HG03135 (cell line): Measurements from ENCODE around the gene NIPAL3.
"Not testable (repeated sequence)": the region's sequence is repeated elsewhere in the genome, so short reads cannot be mapped to it uniquely, and the experiment has no call there.

ENCODE experiments used
- ATAC-seq: cut with Tn5 transposase; IDR thresholded peaks from one replicate; pipeline ENCODE4 v1.9.1; 2021; ENCODE audit warnings: mild to moderate bottlenecking, moderate library complexity; ENCODE audit not compliant: unreplicated experiment

NIPAL3 gene

DNA sequence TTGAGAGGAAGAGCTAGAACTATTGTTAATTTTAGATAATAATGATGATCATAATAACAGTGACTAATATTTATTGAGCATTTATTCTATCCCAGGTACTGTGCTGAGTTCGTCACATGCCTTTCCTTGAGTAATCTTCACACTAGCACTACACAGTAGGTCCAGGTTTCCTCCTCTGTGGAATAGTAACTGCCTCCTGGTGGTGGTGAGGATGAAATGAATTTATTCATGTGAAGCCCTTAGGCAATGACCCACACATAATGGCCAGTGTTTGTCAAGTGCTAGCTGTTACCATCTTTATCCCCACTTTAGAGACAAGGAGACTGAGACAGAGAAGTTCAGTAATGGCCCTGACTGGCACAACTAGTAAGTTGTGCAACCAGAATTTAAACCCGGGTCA is 5.9 kb downstream of the NIPAL3 start:
- no peak for ATAC-seq

DNA sequence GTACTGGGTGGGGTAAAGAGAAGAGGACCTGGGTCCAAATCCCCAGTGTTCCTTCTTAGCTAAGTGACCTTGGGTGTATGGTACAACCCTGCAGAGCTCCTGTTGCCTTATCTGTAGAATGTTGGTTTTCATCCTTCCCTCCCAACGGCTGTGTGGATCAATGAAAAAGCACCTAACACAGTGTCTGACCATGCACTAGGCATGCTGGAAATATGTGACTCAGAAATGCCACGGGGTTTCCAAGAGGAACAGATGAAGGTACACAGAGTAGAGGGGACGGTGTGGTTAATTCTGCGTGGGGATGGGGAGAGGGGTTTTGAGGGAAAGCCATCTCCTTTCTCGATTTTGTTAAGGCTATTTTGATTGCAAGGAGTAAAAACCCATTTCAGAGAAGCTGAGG is 8.6 kb downstream of the NIPAL3 start:
- no peak for ATAC-seq

GRCh38 chr1:24424990-24425389 is 9.4 kb downstream of the NIPAL3 start:
- no peak for ATAC-seq

DNA sequence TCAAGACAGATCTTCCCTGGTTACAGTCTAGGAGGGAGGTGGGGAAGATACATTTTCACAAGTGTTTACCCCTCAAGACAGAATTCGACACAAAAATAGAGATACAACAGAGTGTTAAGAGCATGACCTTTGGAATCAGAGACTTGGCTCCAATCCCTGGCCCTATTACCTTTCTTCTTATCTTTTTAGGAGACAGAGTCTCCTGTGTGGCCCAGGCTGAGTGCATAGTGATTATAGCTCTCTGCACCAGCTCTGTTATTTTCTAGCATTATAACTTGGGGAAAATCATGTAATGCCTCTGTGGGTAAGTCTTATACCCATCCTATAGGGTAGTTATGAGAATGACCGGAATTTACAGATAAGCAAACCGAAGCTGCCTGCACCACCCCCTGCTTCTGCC is 9.8 kb downstream of the NIPAL3 start:
- no peak for ATAC-seq

DNA sequence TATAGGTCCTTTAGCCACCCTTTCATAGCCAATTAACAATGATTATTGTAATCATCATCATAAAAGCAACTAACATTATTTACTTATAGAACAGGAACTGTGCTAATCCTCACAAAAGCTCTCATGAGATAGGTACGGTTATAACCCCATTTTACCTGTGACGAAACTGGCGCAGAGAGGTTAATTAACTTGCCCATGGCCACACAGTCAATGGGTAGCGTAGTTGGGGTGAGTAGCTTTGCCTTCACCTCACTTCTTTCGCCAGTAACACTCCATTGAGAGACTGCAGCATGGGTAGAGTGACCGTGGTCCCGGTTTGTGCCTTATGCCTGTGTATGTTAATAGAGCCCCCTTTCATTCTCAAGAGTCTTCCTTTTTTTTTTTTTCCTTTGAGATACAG is 10.3 kb downstream of the NIPAL3 start:
- ATAC-seq, result no peak

- ATAC-seq, result no peak
These were observed 11.3 kb downstream of the NIPAL3 start for GRCh38 chr1:24426744-24427544.

DNA sequence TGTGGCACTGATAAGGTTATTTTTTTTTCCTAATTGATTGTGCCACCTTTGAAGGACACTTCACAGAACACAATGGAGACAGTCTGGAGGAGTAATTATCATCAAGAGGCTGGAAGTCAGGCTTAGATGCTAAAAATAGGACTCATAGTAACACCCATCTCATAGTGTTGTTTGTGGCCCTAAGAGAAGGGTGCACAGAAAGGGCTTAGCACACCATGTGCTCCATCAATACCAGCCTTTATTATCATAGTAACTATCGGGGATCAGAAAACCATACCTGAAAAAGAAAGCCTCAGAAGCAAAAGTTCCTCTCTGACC is 11.9 kb downstream of the NIPAL3 start:
- ATAC-seq, result no peak

GRCh38 chr1:24435782-24436365 is 20.3 kb downstream of the NIPAL3 start:
- ATAC-seq, result no peak

GRCh38 chr1:24437631-24438396 is 22.2 kb downstream of the NIPAL3 start:
- ATAC-seq, result no peak

DNA sequence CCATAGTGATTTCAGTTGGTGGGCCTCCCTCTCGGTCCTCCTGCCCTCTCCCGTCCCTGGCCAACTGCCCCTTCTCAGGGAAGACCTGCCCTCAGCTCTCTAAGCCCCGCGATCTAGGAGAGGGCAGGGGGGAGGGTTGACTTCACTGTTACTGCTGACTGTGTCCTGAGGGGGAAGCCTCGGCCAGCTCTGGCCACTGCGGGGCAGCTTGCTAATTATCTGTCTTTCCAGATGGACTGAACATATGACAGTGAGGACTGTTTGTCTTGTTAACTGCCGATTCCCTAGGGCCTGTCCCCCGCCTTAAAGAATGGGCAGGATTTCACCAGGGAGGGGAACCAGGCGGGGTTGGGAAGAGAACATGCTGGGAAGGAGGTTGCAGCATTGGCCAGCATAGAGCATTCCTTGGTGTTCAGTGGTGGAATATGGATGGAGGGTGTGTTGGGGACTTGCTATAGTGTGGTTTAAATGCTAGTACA is 22.9 kb downstream of the NIPAL3 start:
- no peak for ATAC-seq

DNA sequence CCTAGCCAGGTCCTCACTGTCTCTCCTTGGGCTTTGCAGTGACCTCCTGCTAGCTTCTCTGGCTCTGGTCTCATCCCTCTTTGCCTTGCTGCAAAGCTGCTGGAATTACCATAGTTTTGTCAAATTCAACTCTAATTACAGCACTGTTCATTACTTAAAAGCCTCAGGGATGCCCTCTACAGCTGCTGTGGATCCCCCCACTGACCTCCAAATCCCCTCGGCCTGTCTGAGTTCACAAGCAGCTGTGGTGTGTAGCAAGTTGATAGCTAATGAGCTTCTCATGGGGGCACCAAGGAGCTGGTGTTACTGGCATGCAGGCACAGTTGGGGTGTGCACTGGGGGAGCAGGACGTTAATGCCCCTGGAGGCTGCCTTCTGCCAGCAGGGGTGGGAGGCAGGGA is 24.8 kb downstream of the NIPAL3 start:
- ATAC-seq, result no peak

DNA sequence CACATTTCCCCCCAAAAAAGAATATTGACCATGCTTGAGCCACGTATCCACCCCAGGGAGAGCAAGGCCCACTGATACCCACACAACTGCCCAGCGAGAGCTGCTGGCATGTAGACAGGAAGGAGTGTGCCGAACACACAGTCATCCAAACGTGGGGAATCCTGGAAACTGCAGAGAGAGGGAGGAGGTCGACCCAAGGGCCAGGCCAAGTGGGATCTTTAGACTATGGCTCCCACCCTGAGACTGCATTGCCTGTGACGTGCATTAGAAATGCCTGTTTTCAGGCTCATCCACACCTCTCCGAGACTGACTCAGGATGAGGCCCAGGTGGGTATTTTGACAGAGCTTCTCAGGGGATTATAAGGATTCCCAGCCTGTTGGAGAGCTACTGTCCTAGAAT is 25.9 kb downstream of the NIPAL3 start:
- no peak for ATAC-seq

GRCh38 chr1:24441996-24442668 is 26.5 kb downstream of the NIPAL3 start:
- no peak for ATAC-seq

DNA sequence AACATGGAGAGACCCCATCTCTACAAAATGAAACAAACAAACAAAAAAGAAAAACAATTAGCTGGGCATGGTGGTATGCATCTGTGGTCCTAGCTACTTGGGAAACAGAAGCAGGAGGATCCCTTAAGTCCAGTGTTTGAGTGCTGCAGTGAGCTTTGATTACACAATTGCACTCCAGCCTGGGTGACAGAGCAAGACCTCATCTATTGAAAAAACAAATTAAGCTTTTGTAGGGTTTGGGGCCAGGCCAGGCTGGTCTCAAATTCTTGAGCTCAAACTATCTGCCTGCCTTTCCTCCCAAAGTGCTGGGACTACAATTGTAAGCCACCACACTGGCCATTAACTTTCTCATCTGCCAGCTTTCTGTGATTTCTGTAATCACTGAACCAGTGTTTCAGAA is 27.2 kb downstream of the NIPAL3 start:
- no peak for ATAC-seq

GRCh38 chr1:24443241-24443656 is 27.6 kb downstream of the NIPAL3 start:
- no peak for ATAC-seq

- not testable (repeated sequence) for ATAC-seq
These were observed 30.8 kb downstream of the NIPAL3 start for GRCh38 chr1:24446446-24446845.

GRCh38 chr1:24450316-24450715 is 34.7 kb downstream of the NIPAL3 start:
- no peak for ATAC-seq

DNA sequence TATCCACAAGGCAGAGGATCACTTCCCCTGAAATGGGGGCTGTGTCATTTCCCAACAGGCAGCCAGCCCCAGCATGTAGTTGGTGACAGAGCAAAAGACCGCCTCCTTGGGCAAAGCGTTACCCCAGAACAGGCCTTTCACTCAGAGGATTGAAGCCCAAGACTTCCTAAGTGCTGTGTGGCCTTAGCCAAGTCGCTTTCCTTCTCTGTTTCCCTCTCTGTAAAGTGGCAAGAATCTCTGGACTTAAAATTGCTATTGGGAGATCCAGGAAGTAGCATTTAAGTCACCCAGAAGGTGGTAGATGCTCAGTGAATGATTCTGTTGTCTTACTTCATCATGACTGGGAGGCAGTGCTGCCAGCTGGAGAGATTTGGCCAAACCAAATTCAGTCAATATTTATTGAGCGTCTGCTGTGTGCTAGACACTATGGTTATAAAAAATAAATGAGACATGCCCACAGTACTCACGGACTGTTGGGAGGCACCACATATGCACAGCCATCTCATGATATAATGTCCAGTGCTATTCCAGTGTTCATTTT is 35.3 kb downstream of the NIPAL3 start:
- ATAC-seq, result no peak

DNA sequence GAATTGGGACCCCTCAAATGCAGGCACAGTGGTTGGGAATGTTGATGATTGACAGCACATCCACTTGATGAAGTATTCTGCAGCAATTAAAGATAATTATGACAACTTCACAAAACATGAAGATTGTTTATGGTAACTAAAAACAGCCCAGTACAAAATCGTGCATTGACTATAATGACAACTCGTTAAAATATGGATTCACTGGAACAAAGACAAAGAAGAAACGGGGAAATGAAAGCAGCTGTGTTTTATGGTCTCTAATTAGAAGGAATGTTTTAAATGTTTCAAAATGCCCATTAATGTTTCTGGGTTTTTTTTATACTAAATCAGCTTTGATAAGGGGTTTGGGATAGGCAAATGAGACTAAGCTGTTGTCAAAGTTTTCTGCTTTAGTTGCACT is 36.1 kb downstream of the NIPAL3 start:
- no peak for ATAC-seq

GRCh38 chr1:24452922-24453485 is 37.4 kb downstream of the NIPAL3 start:
- ATAC-seq, result no peak

GRCh38 chr1:24454673-24455072 is 39.1 kb downstream of the NIPAL3 start:
- no peak for ATAC-seq
